Gastrocnemius medialis (tissue), 4 donors: Measurements from ENCODE around the gene PLG. TPM values are rescaled to one million over a fixed set of nuclear protein-coding genes. Genes with fewer than 3 reads are reported as not detected.
"Not testable (repeated sequence)": the region's sequence is repeated elsewhere in the genome, so short reads cannot be mapped to it uniquely, and the experiment has no call there.

Experiments
- ATAC-seq, 2 donors: fragments of 150-250 bp; one replicate each; pipeline ENCODE4 v1.9.1; 2016
- DNase-seq, 2 donors: peaks; one replicate each; pipeline ENCODE4 v3.0.0-alpha.2; 2019
- H3K27ac ChIP-seq, 4 donors: fragments of 200-600 bp; sonication (generic); 1 replicate in 1 of 4; 2 replicates in 3 of 4; pipeline ENCODE4 v1.5.1; 2016 to 2018; ENCODE audit warnings: mild to moderate bottlenecking in 2 of 4, moderate library complexity in 1 of 4
- H3K27me3 ChIP-seq, 3 donors: fragments of 200-600 bp; sonication (generic) in 2 of 3; 1 replicate in 1 of 3; 2 replicates in 2 of 3; pipeline versions ENCODE4 v1.5.1 to v1.6.0; 2016 to 2019; ENCODE audit warnings: mild to moderate bottlenecking in 1 of 3, moderate library complexity in 1 of 3
- H3K36me3 ChIP-seq, 2 donors: fragments of 200-600 bp; sonication (generic) in 1 of 2; one replicate each; pipeline ENCODE4 v1.5.1; 2017 to 2018
- H3K4me1 ChIP-seq, 2 donors: fragments of 200-600 bp; sonication (generic) in 1 of 2; one replicate each; pipeline ENCODE4 v1.5.1; 2016 to 2017; ENCODE audit warnings: mild to moderate bottlenecking in 2 of 2
- H3K4me3 ChIP-seq, 4 donors: fragments of 200-600 bp; sonication (generic) in 3 of 4; 1 replicate in 1 of 4; 2 replicates in 3 of 4; pipeline ENCODE4 v1.5.1; 2016 to 2019; ENCODE audit warnings: mild to moderate bottlenecking in 2 of 4
- H3K9me3 ChIP-seq, 3 donors: fragments of 200-600 bp; sonication (generic) in 2 of 3; 1 replicate in 1 of 3; 2 replicates in 2 of 3; pipeline ENCODE4 v1.5.1; 2016 to 2019
- POLR2A ChIP-seq, 2 donors: fragments of 450-650 bp; IDR thresholded peaks; one replicate each; pipeline ENCODE4 v1.6.1; 2017; ENCODE audit warnings: antibody characterized with exemption in 2 of 2, mild to moderate bottlenecking in 2 of 2, moderate library complexity in 2 of 2
- in situ Hi-C, 4 donors: fragments of 200-750 bp; cut with MboI; loops; one replicate each; pipeline versions ENCODE4 v1.15.0 to v1.8.0; 2017; ENCODE audit warnings: low sequenced_read_pairs in 4 of 4
- intact Hi-C: fragments of 100-400 bp; cut with DNase I; formaldehyde crosslinking; loops from one replicate; pipeline ENCODE4 v1.15.1; 2023; ENCODE audit warnings: low total_unique reads
- total RNA-seq, 4 donors: library from RNA; depleted of rRNA; stranded (reverse); fragments of >200 nt; gene quantifications; one replicate each; pipeline versions ENCODE4 v1.1.0 to v1.2.3, GENCODE V29; 2016
- TF ChIP-seq, protein P1 (sequence below), 5 experiments: fragments of 450-650 bp in 3 of 5; fragments of 200-600 bp in 2 of 5; sonication (generic) in 2 of 5; IDR thresholded peaks in 4 of 5; conservative IDR thresholded peaks in 1 of 5; 1 replicate in 4 of 5; 2 replicates in 1 of 5; pipeline ENCODE4 v1.5.1; 2016 to 2019; ENCODE audit warnings: antibody characterized with exemption in 5 of 5, mild to moderate bottlenecking in 3 of 5, moderate library complexity in 3 of 5

PLG gene
- total RNA-seq, 4 donors from 2014 or later = 1.1 to 2.4 TPM; not detected in 2

- TF ChIP-seq, protein P1, sequence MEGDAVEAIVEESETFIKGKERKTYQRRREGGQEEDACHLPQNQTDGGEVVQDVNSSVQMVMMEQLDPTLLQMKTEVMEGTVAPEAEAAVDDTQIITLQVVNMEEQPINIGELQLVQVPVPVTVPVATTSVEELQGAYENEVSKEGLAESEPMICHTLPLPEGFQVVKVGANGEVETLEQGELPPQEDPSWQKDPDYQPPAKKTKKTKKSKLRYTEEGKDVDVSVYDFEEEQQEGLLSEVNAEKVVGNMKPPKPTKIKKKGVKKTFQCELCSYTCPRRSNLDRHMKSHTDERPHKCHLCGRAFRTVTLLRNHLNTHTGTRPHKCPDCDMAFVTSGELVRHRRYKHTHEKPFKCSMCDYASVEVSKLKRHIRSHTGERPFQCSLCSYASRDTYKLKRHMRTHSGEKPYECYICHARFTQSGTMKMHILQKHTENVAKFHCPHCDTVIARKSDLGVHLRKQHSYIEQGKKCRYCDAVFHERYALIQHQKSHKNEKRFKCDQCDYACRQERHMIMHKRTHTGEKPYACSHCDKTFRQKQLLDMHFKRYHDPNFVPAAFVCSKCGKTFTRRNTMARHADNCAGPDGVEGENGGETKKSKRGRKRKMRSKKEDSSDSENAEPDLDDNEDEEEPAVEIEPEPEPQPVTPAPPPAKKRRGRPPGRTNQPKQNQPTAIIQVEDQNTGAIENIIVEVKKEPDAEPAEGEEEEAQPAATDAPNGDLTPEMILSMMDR (IDR thresholded peaks at IDR 0.05 in 4 of 5, conservative IDR thresholded peaks at IDR 0.05 in 1 of 5) = no peak
- TF ChIP-seq POLR2A (IDR thresholded peaks at IDR 0.05) = no peak
- no peaks in the 10 kb centered on the region for H3K36me3 ChIP-seq
- H3K27me3 ChIP-seq = no peaks in the 10 kb centered on the region
- H3K9me3 ChIP-seq = no peaks in the 10 kb centered on the region
- no peak for DNase-seq
- no peak overlapping the region for H3K4me3 ChIP-seq
- H3K27ac ChIP-seq = no peak overlapping the region
- no peak for ATAC-seq
- intact Hi-C loops = no loop called here
- H3K4me1 ChIP-seq = no peaks in the 10 kb centered on the region
- in situ Hi-C loops = no loop called here
These were observed 34.2 kb upstream of the PLG start for GRCh38 chr6:160667639-160668481.

- TF ChIP-seq, protein P1 (IDR thresholded peaks at IDR 0.05 in 4 of 5, conservative IDR thresholded peaks at IDR 0.05 in 1 of 5) = no peak
- TF ChIP-seq POLR2A (IDR thresholded peaks at IDR 0.05) = no peak
- DNase-seq (no peak), ATAC-seq (no peak)
- Histone ChIP-seq H3K9me3 (no peaks in the 10 kb centered on the region), H3K36me3 (no peaks in the 10 kb centered on the region), H3K27me3 (no peaks in the 10 kb centered on the region), H3K27ac (no peak overlapping the region), H3K4me3 (no peak overlapping the region), H3K4me1 (no peaks in the 10 kb centered on the region)
- intact Hi-C loops = no loop called here
- in situ Hi-C loops = no loop called here
These were observed 33.5 kb upstream of the PLG start for GRCh38 chr6:160668589-160668988.

GRCh38 chr6:160676418-160676817 lies 25.6 kb upstream of the PLG start:
- intact Hi-C loops, H3K4me1 ChIP-seq, H3K9me3 ChIP-seq, ATAC-seq, in situ Hi-C loops, H3K27ac ChIP-seq, H3K27me3 ChIP-seq, H3K36me3 ChIP-seq, H3K4me3 ChIP-seq, DNase-seq: not testable (repeated sequence)

GRCh38 chr6:160678230-160678629 lies 23.8 kb upstream of the PLG start:
- Histone ChIP-seq H3K27ac (no peak overlapping the region), H3K4me1 (no peaks in the 10 kb centered on the region), H3K9me3 (no peaks in the 10 kb centered on the region), H3K36me3 (no peaks in the 10 kb centered on the region), H3K4me3 (no peak overlapping the region), H3K27me3 (no peaks in the 10 kb centered on the region)
- TF ChIP-seq, protein P1 (IDR thresholded peaks at IDR 0.05 in 4 of 5, conservative IDR thresholded peaks at IDR 0.05 in 1 of 5) = no peak
- no peak for TF ChIP-seq POLR2A (IDR thresholded peaks at IDR 0.05)
- no peak for ATAC-seq
- intact Hi-C loops = no loop called here
- in situ Hi-C loops = no loop called here
- no peak for DNase-seq

- Histone ChIP-seq H3K27me3 (no peaks in the 10 kb centered on the region), H3K36me3 (no peaks in the 10 kb centered on the region), H3K27ac (no peak overlapping the region), H3K4me3 (no peak overlapping the region), H3K9me3 (no peaks in the 10 kb centered on the region), H3K4me1 (no peaks in the 10 kb centered on the region)
- ATAC-seq = no peak
- intact Hi-C loops (no loop called here), in situ Hi-C loops (no loop called here)
- DNase-seq = no peak
- TF ChIP-seq, protein P1 (IDR thresholded peaks at IDR 0.05 in 4 of 5, conservative IDR thresholded peaks at IDR 0.05 in 1 of 5) = no peak
- TF ChIP-seq POLR2A (IDR thresholded peaks at IDR 0.05) = no peak
These were observed 23.2 kb upstream of the PLG start for GRCh38 chr6:160678744-160679401.
